Measurements from ENCODE around the gene MAD2L1.
A peak's percentile ranks its signal among the peaks of the same experiment; 100 is the strongest.
"Not testable (repeated sequence)": the region's sequence is repeated elsewhere in the genome, so short reads cannot be mapped to it uniquely, and the experiment has no call there.

MAD2L1 gene

DNA sequence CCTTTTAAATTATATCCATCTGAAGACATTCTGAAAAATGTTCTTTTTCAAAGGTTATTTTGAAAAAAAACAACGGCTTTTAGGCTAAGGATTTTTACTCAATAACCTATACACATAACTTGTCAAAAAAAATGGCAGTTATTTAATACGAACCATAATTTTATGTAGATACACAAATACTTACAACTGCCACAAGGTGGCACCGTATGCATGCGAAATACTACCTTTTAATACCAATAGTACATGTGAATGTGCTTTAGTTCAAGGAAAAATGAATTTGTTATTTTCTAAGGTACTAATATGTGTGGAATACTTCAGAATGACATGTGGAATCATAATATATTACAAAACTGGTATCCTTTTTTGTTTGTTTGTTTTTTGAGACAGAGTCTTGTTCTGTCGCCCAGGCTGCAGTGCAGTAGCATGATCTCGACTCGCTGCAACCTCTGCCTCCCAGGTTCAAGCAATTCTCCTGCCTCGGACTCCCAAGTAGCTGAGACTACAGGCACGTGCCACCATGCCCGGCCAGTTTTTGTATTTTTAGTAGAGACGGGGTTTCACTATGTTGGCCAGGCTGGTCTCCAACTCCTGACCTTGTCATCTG, 4.6 kb upstream of the MAD2L1 start:
- Mint-ChIP-seq H3K36me3 (ENCODE audit: low read depth) (peaks cover 4% of the 10 kb centered on the region), H3K9me3 (no peaks in the 10 kb centered on the region), H3K4me3 (no peak overlapping the region), H3K27me3 (ENCODE audit: low read depth) (no peaks in the 10 kb centered on the region), H3K4me1 (ENCODE audit: low read depth) (peaks cover 21% of the 10 kb centered on the region), H3K27ac (no peak overlapping the region)

DNA sequence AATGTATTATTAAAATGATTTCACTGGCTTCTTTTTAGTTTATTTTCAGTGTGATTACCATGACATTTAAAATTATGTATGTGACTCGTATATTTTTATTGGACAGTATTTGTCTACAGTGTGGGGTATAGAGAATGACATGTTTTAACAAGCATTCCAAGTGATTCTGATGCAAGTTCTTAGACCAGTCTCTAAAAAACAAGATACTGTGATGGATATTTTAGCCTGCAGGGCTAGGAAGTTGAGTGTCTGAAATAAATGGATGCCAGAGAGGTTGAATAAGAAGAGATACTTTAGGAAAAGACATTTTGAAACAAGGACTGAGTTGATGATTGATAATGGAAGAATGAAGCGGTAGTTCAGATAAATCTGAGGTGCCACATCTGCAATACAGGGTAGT, 3.5 kb upstream of the MAD2L1 start:
- Mint-ChIP-seq H3K9me3 (no peaks in the 10 kb centered on the region), H3K4me3 (no peak overlapping the region), H3K4me1 (ENCODE audit: low read depth) (peaks cover 23% of the 10 kb centered on the region), H3K36me3 (ENCODE audit: low read depth) (peaks cover 4% of the 10 kb centered on the region), H3K27me3 (ENCODE audit: low read depth) (no peaks in the 10 kb centered on the region), H3K27ac (no peak overlapping the region)

DNA sequence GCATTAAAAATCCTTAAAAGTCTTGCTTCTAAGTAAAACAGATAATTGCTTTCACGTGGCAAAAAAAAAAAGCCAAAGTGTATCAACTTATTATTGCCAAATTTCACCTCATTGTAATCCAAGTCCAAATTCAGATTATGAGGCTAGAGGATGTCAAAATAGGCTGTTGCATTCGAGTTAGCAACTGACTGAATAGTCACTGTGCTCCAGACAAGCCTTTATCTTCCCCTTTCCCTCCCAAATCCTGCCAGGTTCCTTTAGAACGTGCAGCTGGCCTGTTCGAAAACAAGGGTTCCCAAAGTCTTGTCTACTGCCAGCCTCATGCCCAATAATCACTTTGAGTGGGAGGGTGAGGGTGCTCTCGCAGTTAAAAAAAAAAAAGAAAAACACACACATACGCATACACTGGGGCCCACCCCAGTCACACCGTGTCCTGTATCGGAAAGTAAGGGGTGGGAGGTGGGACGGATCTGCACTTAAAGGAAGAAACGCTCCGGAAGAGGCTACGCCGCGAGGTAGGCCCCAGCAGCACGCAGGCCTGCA, 603 bp downstream of the MAD2L1 start:
- Mint-ChIP-seq H3K4me3 (peak overlapping the region; percentile 93), H3K27ac (peak overlapping the region; percentile 96), H3K27me3 (ENCODE audit: low read depth) (no peaks in the 10 kb centered on the region), H3K9me3 (no peaks in the 10 kb centered on the region), H3K4me1 (ENCODE audit: low read depth) (peaks cover 46% of the 10 kb centered on the region), H3K36me3 (ENCODE audit: low read depth) (peaks cover 21% of the 10 kb centered on the region)

DNA sequence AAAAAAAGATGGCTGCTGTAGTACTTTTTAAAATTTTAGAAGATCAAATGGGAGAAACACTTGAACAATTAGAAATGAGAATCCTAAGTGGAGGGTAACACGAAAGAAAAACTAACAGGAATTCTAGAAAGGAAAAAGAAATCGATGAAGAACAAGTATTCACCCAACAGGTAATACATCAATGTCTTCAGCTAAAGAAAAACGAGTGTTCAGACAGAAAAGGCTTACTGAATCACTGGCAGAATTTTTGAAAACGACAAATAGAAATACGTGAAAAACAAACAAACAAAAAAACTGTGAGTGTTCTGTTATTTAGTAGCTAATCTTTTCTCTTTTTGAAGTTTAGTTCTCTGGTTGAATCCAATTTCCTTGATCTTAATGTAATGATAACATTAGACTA, 1.8 kb downstream of the MAD2L1 start:
- Mint-ChIP-seq H3K4me3 (peak overlapping the region; percentile 60), H3K36me3 (ENCODE audit: low read depth) (peaks cover 26% of the 10 kb centered on the region), H3K9me3 (no peaks in the 10 kb centered on the region), H3K4me1 (ENCODE audit: low read depth) (peaks cover 48% of the 10 kb centered on the region), H3K27ac (peak overlapping the region; percentile 62), H3K27me3 (ENCODE audit: low read depth) (no peaks in the 10 kb centered on the region)

DNA sequence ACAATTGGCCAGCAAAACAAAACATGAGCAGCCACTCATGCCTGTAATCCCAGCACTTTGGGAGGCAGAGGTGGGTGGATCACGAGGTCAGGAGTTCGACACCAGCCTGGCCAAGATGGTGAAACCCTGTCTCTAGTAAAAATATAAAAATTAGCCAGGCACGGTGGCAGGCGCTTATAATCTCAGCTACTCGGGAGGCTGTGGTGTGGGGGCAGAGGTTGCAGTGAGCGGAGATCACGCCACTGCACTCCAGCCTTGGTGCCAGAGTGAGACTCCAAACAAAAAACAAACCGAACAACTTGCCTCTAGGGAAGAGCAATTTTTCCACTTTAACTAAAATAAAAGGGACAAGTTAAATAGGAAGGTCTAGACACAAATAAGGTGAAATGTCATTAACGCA, 2.9 kb downstream of the MAD2L1 start:
- Mint-ChIP-seq H3K4me1 (ENCODE audit: low read depth) (peaks cover 39% of the 10 kb centered on the region), H3K36me3 (ENCODE audit: low read depth) (peaks cover 31% of the 10 kb centered on the region)
- not testable (repeated sequence) for H3K9me3 Mint-ChIP-seq; H3K27me3 Mint-ChIP-seq (ENCODE audit: low read depth); H3K4me3 Mint-ChIP-seq; H3K27ac Mint-ChIP-seq

DNA sequence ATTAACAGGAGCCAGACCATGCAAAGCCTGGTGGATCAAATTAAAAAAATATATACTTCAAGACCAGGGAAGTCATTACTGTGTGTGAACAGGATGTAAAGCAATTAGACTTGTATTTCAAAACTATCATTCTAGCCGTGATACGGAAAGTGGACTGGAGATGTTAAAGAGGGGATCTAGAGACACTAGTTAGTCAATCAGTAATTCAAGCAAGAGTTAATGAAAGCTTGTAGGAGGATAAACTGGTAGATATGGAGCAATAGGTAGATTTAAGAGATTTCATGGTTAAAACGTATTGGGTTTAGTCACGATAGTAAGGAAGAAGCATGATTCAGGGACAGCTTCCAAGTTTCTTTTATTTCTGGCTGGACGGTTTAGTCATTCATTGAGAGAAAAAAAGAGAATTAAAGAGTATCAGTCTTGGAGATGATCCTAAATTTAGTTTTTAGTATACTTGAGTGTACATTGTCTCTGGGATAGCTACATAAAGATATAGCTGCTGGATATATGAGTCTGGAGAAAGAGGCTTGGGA, 3.9 kb downstream of the MAD2L1 start:
- H3K27ac Mint-ChIP-seq: peak overlapping the region; percentile 4
- peaks cover 33% of the 10 kb centered on the region for H3K4me1 Mint-ChIP-seq (ENCODE audit: low read depth)
- H3K27me3 Mint-ChIP-seq (ENCODE audit: low read depth): no peaks in the 10 kb centered on the region
- peaks cover 36% of the 10 kb centered on the region for H3K36me3 Mint-ChIP-seq (ENCODE audit: low read depth)
- no peak overlapping the region for H3K4me3 Mint-ChIP-seq
- no peaks in the 10 kb centered on the region for H3K9me3 Mint-ChIP-seq

DNA sequence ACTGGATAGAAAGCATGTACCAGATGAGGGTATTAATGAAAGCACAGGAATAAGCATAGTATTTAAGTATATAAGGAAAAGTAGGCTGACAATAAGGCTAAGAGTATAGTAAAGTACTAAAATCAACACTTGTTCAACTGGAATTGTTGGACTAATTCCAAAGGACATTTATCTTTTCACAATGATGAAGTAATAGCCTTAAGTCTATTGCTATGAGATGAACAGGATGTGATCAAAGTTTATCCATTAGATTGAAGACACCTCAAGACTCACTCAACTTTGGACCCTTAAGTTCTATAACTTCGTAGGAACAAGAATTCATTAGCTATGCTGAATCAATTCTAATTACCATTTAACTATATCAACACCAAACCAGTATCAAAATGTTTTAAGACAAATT, 7.6 kb downstream of the MAD2L1 start:
- peaks cover 28% of the 10 kb centered on the region for H3K4me1 Mint-ChIP-seq (ENCODE audit: low read depth)
- no peaks in the 10 kb centered on the region for H3K9me3 Mint-ChIP-seq
- H3K27me3 Mint-ChIP-seq (ENCODE audit: low read depth): no peaks in the 10 kb centered on the region
- H3K4me3 Mint-ChIP-seq: no peak overlapping the region
- H3K36me3 Mint-ChIP-seq (ENCODE audit: low read depth): peaks cover 31% of the 10 kb centered on the region
- no peak overlapping the region for H3K27ac Mint-ChIP-seq

DNA sequence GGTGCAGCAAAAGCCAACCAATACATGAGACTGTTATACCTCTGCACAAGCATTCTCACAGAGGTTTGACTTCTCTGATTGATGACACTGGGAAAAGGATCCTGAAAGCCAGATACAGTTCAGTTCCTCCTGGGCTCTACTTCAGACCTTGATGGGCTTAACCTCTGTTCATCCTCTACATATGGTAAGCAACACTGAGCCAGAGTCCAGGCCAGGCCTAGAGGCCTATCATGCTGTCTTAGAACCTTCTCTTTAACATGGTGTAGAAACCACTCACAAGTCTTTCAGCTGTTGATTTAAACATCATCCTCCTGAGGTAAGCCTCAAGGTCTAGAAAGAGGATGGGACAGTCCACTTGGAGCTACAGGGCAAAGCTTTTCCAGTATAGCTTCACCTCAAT, 9.2 kb downstream of the MAD2L1 start:
- H3K9me3 Mint-ChIP-seq: no peaks in the 10 kb centered on the region

DNA sequence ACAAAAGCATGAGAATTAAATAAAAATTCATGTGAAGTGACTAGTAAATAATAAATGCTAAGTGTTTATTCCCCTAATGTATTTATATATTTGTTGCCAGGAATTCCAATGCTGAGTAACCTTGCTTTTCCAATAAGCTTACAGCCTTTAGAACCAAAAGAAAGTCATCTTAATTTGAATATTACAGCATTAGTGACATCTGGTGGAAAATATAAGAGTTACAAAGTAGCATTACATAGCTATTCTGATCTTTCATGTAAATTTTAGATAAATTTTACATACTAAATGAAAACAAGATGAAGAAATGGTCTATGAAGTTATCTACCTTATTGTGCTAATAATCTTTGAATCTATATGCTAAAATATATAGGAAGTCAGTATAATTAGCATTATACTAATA, 10.4 kb downstream of the MAD2L1 start:
- no peak overlapping the region for H3K4me3 Mint-ChIP-seq
- H3K4me1 Mint-ChIP-seq (ENCODE audit: low read depth): peaks cover 11% of the 10 kb centered on the region
- H3K9me3 Mint-ChIP-seq: no peaks in the 10 kb centered on the region
- no peak overlapping the region for H3K27ac Mint-ChIP-seq
- peaks cover 15% of the 10 kb centered on the region for H3K36me3 Mint-ChIP-seq (ENCODE audit: low read depth)
- no peaks in the 10 kb centered on the region for H3K27me3 Mint-ChIP-seq (ENCODE audit: low read depth)

More for the DNA sequence above, 9.2 kb downstream of the MAD2L1 start:
- H3K4me3 Mint-ChIP-seq: no peak overlapping the region
- no peak overlapping the region for H3K27ac Mint-ChIP-seq
- no peaks in the 10 kb centered on the region for H3K27me3 Mint-ChIP-seq (ENCODE audit: low read depth)
- peaks cover 21% of the 10 kb centered on the region for H3K36me3 Mint-ChIP-seq (ENCODE audit: low read depth)
- peaks cover 18% of the 10 kb centered on the region for H3K4me1 Mint-ChIP-seq (ENCODE audit: low read depth)

DNA sequence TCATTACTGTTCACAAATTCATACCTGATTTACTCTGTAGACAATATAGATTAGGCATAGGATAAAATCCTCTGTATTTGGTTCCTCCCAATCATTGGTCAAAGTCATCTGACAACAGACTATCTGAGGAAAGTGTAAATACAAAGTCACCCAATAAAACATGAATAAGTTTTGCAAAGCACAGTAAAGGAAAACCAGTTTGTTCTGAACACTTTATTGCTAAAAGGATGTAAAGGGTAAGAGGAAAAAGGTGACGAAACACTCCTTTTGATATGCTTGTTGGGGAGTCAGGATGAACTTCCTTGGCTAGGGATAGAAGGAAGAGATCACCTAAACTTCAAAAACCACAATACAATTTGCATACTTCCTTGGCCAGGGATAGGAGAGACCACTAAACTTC, 10.9 kb downstream of the MAD2L1 start:
- Mint-ChIP-seq H3K4me3 (no peak overlapping the region), H3K4me1 (ENCODE audit: low read depth) (peaks cover 11% of the 10 kb centered on the region), H3K9me3 (no peaks in the 10 kb centered on the region), H3K27me3 (ENCODE audit: low read depth) (no peaks in the 10 kb centered on the region), H3K27ac (no peak overlapping the region), H3K36me3 (ENCODE audit: low read depth) (peaks cover 15% of the 10 kb centered on the region)

DNA sequence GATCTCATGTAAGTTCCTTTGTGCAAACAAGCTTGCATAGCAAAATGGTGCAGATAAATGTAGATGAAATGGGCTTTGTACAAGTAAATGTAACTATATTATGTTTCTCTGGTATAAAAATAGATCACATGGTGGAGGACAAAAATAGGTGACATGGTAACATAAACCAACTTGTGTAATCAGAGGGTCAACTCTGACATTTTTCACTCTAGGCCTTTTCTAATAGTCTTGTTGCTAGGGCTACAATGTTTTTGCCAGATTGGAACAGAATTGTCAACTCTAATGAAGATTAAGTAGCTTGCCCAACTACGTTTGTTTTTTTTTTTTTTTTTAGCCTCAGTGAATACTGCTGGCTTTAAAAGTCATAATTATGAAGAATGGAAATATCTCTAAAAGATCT, 11.5 kb downstream of the MAD2L1 start:
- peaks cover 10% of the 10 kb centered on the region for H3K4me1 Mint-ChIP-seq (ENCODE audit: low read depth)
- H3K27me3 Mint-ChIP-seq (ENCODE audit: low read depth): no peaks in the 10 kb centered on the region
- peaks cover 13% of the 10 kb centered on the region for H3K36me3 Mint-ChIP-seq (ENCODE audit: low read depth)
- no peaks in the 10 kb centered on the region for H3K9me3 Mint-ChIP-seq
- H3K27ac Mint-ChIP-seq: no peak overlapping the region
- no peak overlapping the region for H3K4me3 Mint-ChIP-seq

DNA sequence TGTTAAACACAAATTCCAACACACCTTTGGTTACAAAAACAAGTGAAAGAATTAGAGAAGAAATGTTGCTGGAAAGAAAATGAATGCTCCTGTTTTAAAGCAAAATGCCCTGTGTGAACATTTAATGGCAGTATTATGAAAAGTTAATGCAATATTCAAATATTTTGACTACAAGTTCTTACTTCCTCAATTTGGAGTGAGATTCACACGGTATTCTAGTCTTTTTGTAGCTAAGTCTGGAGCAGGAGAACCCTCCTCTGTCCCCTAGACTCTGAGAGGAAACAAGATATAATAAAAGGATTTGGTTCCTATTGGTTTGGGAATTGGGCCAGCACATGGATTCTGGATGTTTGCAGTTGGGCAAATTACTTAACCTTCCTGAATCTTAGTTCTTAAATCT, 12.7 kb downstream of the MAD2L1 start:
- Mint-ChIP-seq H3K9me3 (no peaks in the 10 kb centered on the region), H3K27me3 (ENCODE audit: low read depth) (no peaks in the 10 kb centered on the region), H3K36me3 (ENCODE audit: low read depth) (peaks cover 5% of the 10 kb centered on the region), H3K4me3 (no peak overlapping the region), H3K27ac (no peak overlapping the region), H3K4me1 (ENCODE audit: low read depth) (peaks cover 9% of the 10 kb centered on the region)

DNA sequence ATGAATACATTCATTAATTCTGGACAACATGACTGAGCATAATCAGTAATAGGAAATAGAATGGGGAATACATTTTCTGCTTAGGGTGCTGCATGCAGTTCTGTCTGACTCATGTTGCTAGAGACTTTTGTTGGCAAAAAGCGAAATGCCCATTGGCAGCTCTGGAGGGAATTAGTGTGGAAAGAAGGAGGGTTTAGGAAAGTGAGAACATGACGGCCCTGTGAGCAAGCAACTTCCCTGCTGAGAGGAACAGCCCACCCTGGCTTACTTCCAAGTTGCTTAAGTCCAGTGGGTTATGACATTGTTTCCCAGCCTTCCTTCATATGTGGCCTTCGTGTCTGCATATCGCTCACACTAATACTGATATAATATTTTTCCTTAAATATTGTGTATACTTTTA, 13.8 kb downstream of the MAD2L1 start:
- H3K4me1 Mint-ChIP-seq (ENCODE audit: low read depth): peaks cover 9% of the 10 kb centered on the region
- H3K27me3 Mint-ChIP-seq (ENCODE audit: low read depth): no peaks in the 10 kb centered on the region
- H3K4me3 Mint-ChIP-seq: no peak overlapping the region
- H3K27ac Mint-ChIP-seq: no peak overlapping the region
- no peaks in the 10 kb centered on the region for H3K36me3 Mint-ChIP-seq (ENCODE audit: low read depth)
- no peaks in the 10 kb centered on the region for H3K9me3 Mint-ChIP-seq

DNA sequence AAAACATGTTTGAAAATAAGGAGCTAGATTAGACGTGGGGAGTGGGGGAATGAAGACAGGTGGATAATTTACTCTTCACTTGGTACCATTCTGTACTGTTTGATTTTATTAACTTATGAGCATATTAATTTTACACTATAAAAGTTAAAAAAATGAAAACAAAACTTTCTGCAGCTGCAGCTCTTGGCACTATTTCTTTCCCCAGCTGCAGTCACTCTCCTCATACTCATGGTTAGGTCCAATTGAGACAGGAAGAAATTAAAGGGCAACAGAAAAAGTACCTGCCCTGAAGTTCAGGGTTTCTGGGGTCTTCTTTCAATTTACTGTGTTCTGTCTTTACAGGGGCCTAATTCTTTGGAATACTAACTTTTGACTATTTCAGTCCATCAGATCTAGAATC, 15.4 kb downstream of the MAD2L1 start:
- no peaks in the 10 kb centered on the region for H3K9me3 Mint-ChIP-seq
- no peak overlapping the region for H3K4me3 Mint-ChIP-seq
- no peaks in the 10 kb centered on the region for H3K36me3 Mint-ChIP-seq (ENCODE audit: low read depth)

DNA sequence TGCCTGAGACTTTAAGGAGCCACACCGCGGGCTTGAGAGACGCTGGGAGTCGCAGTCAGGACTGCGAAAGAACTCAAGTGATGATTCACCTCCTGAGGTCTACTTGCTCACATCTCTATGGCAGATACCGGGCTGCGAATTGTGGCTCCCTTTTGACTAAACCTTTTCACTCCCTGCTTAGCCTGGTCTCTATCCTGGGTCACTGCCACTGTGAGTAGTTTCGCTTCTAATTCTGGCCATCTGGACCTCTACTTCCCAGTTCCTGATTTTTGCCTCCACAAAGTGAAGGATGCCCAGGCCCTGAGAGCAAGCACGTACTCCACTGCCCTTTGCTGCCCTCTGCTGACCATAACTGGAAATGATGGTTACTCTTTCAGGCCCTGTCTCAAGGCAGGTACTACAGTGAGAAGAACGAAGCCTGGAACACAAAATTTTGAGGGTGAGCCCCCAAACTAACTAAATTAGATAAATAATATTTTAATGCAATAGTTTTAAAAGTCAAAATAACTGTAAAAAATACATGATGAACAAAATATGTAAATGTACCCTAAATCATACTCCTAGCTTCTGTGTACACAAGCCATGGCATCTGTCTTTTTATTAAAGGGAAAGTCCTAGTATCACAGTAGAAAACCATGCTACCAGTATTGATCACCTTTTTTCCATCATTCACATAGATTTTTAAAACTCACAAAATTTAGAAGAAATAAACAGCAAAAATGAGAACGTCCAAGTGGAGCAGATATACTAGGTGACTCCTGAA, 16.7 kb downstream of the MAD2L1 start:
- Mint-ChIP-seq H3K4me1 (ENCODE audit: low read depth) (peaks cover 2% of the 10 kb centered on the region), H3K4me3 (no peak overlapping the region), H3K27me3 (ENCODE audit: low read depth) (no peaks in the 10 kb centered on the region), H3K27ac (no peak overlapping the region), H3K9me3 (no peaks in the 10 kb centered on the region), H3K36me3 (ENCODE audit: low read depth) (no peaks in the 10 kb centered on the region)

More for the DNA sequence above, 15.4 kb downstream of the MAD2L1 start:
- H3K27ac Mint-ChIP-seq: no peak overlapping the region
- H3K4me1 Mint-ChIP-seq (ENCODE audit: low read depth): peaks cover 9% of the 10 kb centered on the region
- H3K27me3 Mint-ChIP-seq (ENCODE audit: low read depth): no peaks in the 10 kb centered on the region

All from T-helper 1 cell treated with Interleukin-12 subunit alpha and Interleukin-12 subunit beta and Interleukin-4 antibody, amounts not matched to agents 30 μg/mL and 1 μg/mL, for 36 hours (primary cell).